GM18520 (cell line): ENCODE measurements around the gene BBOX1.
"Not testable (repeated sequence)": the region's sequence is repeated elsewhere in the genome, so short reads cannot be mapped to it uniquely, and the experiment has no call there.

ENCODE experiments used
- ATAC-seq: cut with Tn5 transposase; IDR thresholded peaks from one replicate; pipeline ENCODE4 v1.9.1; 2021; ENCODE audit not compliant: unreplicated experiment

The BBOX1 gene

GRCh38 chr11:27083241-27083640 lies 42.6 kb downstream of the BBOX1 start:
- no peak for ATAC-seq

GRCh38 chr11:27083782-27084181 lies 43.2 kb downstream of the BBOX1 start:
- no peak for ATAC-seq

- no peak for ATAC-seq
These were observed 43.9 kb downstream of the BBOX1 start for GRCh38 chr11:27084518-27084917.

GRCh38 chr11:27085111-27085510 lies 44.5 kb downstream of the BBOX1 start:
- no peak for ATAC-seq

GRCh38 chr11:27085605-27086004 lies 45.0 kb downstream of the BBOX1 start:
- no peak for ATAC-seq

GRCh38 chr11:27087432-27087831 lies 46.8 kb downstream of the BBOX1 start:
- ATAC-seq: no peak

- ATAC-seq: no peak
These were observed 47.7 kb downstream of the BBOX1 start for GRCh38 chr11:27088353-27088752.

GRCh38 chr11:27089746-27090145 lies 49.1 kb downstream of the BBOX1 start:
- ATAC-seq: no peak

- not testable (repeated sequence) for ATAC-seq
These were observed 49.8 kb downstream of the BBOX1 start for GRCh38 chr11:27090357-27090948.

- ATAC-seq: no peak
These were observed 53.5 kb downstream of the BBOX1 start for GRCh38 chr11:27094120-27094519.

GRCh38 chr11:27095059-27095458 lies 54.4 kb downstream of the BBOX1 start:
- ATAC-seq: no peak

- ATAC-seq: no peak
These were observed 55.3 kb downstream of the BBOX1 start for GRCh38 chr11:27095887-27096286.

GRCh38 chr11:27097551-27097950 lies 56.9 kb downstream of the BBOX1 start:
- ATAC-seq: no peak

GRCh38 chr11:27100534-27100933 lies 59.9 kb downstream of the BBOX1 start:
- ATAC-seq: no peak

GRCh38 chr11:27107548-27107947 lies 66.9 kb downstream of the BBOX1 start:
- no peak for ATAC-seq

- no peak for ATAC-seq
These were observed 68.2 kb downstream of the BBOX1 start for GRCh38 chr11:27108809-27109208.

- ATAC-seq: no peak
These were observed 71.3 kb downstream of the BBOX1 start for GRCh38 chr11:27111896-27112295.

GRCh38 chr11:27112946-27113345 lies 72.3 kb downstream of the BBOX1 start:
- ATAC-seq: no peak

GRCh38 chr11:27115051-27115650 lies 74.5 kb downstream of the BBOX1 start:
- no peak for ATAC-seq

- ATAC-seq: no peak
These were observed 76.1 kb downstream of the BBOX1 start for GRCh38 chr11:27116684-27117083.

- ATAC-seq: no peak
These were observed 77.8 kb downstream of the BBOX1 start for GRCh38 chr11:27118371-27118770.

GRCh38 chr11:27118949-27119348 lies 78.3 kb downstream of the BBOX1 start:
- no peak for ATAC-seq

- ATAC-seq: no peak
These were observed 78.8 kb downstream of the BBOX1 start for GRCh38 chr11:27119396-27119795.
